ENCODE results near the gene CDH4. TPM values are rescaled to one million over a fixed set of nuclear protein-coding genes. Genes with fewer than 3 reads are reported as not detected.
A peak's percentile ranks its signal among the peaks of the same experiment; 100 is the strongest.

CDH4 gene
- total and polyA plus RNA-seq, 12 donors: 0.04 to 0.25 (median 0.08) TPM; not detected in 5

DNA sequence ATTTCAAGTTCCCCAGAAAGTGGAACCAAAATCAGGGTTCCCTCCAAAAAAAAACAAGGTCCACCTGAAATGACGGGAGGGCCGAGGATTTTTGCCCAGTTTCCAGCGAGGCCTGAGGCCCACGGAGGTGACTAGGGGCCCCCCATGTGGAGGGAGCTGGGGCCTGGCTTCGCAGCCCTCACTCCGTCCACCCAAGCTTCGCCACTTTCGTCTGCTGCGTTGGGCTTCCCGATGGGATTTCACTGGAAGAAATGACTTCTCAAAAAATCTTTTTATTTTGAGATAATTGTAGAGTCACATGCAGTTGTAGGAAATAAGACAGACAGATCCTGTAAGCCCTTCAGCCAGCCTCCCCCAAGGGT is 605.3 kb downstream of the CDH4 start:
- DNase-seq: peak in 1 of 2 donors; percentile 1
- Histone ChIP-seq H3K9me3 (no peaks in the 10 kb centered on the region), H3K4me1 (no peaks in the 10 kb centered on the region), H3K4me3 (no peak overlapping the region), H3K27ac (no peak overlapping the region), H3K27me3 (peaks cover 0 to 20% (median 5%) of the 10 kb centered on the region in 7 donors), H3K36me3 (no peaks in the 10 kb centered on the region)
- WGBS, 2 donors: 74 to 79% methylated on average over 10 of the region's 10 CpGs
- TF ChIP-seq, protein P1, sequence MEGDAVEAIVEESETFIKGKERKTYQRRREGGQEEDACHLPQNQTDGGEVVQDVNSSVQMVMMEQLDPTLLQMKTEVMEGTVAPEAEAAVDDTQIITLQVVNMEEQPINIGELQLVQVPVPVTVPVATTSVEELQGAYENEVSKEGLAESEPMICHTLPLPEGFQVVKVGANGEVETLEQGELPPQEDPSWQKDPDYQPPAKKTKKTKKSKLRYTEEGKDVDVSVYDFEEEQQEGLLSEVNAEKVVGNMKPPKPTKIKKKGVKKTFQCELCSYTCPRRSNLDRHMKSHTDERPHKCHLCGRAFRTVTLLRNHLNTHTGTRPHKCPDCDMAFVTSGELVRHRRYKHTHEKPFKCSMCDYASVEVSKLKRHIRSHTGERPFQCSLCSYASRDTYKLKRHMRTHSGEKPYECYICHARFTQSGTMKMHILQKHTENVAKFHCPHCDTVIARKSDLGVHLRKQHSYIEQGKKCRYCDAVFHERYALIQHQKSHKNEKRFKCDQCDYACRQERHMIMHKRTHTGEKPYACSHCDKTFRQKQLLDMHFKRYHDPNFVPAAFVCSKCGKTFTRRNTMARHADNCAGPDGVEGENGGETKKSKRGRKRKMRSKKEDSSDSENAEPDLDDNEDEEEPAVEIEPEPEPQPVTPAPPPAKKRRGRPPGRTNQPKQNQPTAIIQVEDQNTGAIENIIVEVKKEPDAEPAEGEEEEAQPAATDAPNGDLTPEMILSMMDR (IDR thresholded peaks at IDR 0.05): no peak
- ATAC-seq: no peak
- intact Hi-C loops (cut with DNase I): no loop called here

DNA sequence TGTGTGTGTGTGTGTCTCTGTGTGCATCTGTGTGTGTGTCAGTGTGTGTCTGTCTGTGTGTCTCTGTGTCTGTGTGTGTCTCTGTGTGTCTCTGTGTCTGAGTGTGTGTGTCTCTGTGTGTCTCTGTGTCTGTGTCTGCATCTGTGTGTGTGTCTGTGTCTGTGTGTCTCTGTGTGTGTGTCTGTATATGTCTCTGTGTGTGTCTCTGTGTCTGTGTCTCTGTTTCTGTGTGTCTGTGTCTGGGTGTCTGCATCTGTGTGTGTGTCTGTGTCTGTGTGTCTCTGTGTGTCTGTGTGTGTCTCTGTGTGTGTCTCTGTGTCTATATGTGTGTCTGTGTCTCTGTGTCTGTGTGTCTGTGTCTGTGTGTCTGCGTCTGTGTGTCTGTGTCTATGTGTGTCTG is 605.8 kb downstream of the CDH4 start:
- intact Hi-C loops (cut with DNase I): no loop called here
- peaks cover 0 to 17% (median 3%) of the 10 kb centered on the region in 7 donors for H3K27me3 ChIP-seq
- WGBS, 2 donors: 90 to 96% methylated on average over 1 of the region's 1 CpG
- no peaks in the 10 kb centered on the region for H3K36me3 ChIP-seq
- H3K4me1 ChIP-seq: no peaks in the 10 kb centered on the region
- DNase-seq: no peak
- no peaks in the 10 kb centered on the region for H3K9me3 ChIP-seq
- no peak for ATAC-seq
- no peak overlapping the region for H3K27ac ChIP-seq
- no peak overlapping the region for H3K4me3 ChIP-seq
- TF ChIP-seq, protein P1 (IDR thresholded peaks at IDR 0.05): no peak

DNA sequence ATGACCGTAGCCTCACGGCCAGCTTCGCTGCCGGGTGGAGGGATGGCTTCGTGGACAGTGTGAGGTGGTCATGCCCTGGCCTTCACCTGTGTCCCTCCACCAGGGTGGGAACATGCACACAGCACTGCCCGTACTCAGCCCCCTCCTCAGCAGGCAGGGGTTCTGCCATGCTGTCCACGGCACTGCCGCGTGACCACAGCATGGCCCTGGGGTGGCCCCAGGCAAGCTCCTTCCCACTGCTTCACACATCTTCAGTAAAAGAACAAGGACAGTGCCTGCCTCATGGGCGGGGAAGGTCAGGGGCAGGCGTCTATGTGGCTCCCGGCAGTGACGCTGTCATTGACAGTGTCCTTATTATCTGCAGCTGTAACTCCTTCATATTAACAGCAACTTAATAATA is 607.7 kb downstream of the CDH4 start:
- TF ChIP-seq, protein P1 (IDR thresholded peaks at IDR 0.05): no peak
- ATAC-seq: no peak
- no peaks in the 10 kb centered on the region for H3K9me3 ChIP-seq
- no peaks in the 10 kb centered on the region for H3K4me1 ChIP-seq
- no peaks in the 10 kb centered on the region for H3K36me3 ChIP-seq
- no peak overlapping the region for H3K27ac ChIP-seq
- H3K27me3 ChIP-seq: peaks cover 0 to 21% (median 0%) of the 10 kb centered on the region in 7 donors
- intact Hi-C loops (cut with DNase I): no loop called here
- WGBS, 2 donors: 84 to 90% methylated on average over 13 of the region's 13 CpGs
- no peak for DNase-seq
- no peak overlapping the region for H3K4me3 ChIP-seq

- Histone ChIP-seq H3K36me3 (no peaks in the 10 kb centered on the region), H3K27me3 (peaks cover 0 to 24% (median 0%) of the 10 kb centered on the region in 7 donors), H3K9me3 (peaks cover 0 to 3% (median 0%) of the 10 kb centered on the region in 11 donors), H3K27ac (no peak overlapping the region), H3K4me3 (no peak overlapping the region), H3K4me1 (no peaks in the 10 kb centered on the region)
- WGBS, 2 donors: 63 to 67% methylated on average over 8 of the region's 8 CpGs
- DNase-seq (no peak), ATAC-seq (no peak)
- intact Hi-C loops (cut with DNase I): no loop called here
- TF ChIP-seq, protein P1 (IDR thresholded peaks at IDR 0.05): no peak
Measured at GRCh38 chr20:61860260-61860987, 608.4 kb downstream of the CDH4 start.

Data from heart right ventricle (tissue), 16 donors.